ENCODE data around the gene PRH2.

GRCh38 chr12:10939163-10939562 is 10.1 kb downstream of the PRH2 start, which contains the start of gene TAS2R14:
- TF ChIP-seq CTCF (conservative IDR thresholded peaks at IDR 0.05) (no peak), EZH2 (IDR thresholded peaks at IDR 0.05; ENCODE audit: low read depth) (no peak)
